HG03442 (cell line): ENCODE data around the gene CAPRIN1.

Experiments
- ATAC-seq: cut with Tn5 transposase; IDR thresholded peaks from one replicate; pipeline ENCODE4 v1.9.1; 2021; ENCODE audit warnings: mild to moderate bottlenecking, moderate library complexity; ENCODE audit not compliant: unreplicated experiment

The CAPRIN1 gene

GRCh38 chr11:34139346-34139745 is 87.8 kb downstream of the CAPRIN1 start:
- no peak for ATAC-seq

- ATAC-seq: no peak
Measured at GRCh38 chr11:34140149-34140548, 88.6 kb downstream of the CAPRIN1 start.

- no peak for ATAC-seq
Measured at GRCh38 chr11:34143048-34143447, 91.5 kb downstream of the CAPRIN1 start.

GRCh38 chr11:34145073-34145472 is 93.5 kb downstream of the CAPRIN1 start:
- peak; percentile 67 for ATAC-seq

- ATAC-seq: peak; percentile 48
Measured at GRCh38 chr11:34145847-34146381, 94.4 kb downstream of the CAPRIN1 start.

GRCh38 chr11:34146411-34146810 is 94.9 kb downstream of the CAPRIN1 start:
- no peak for ATAC-seq

- ATAC-seq: no peak
Measured at GRCh38 chr11:34146866-34147265, 95.3 kb downstream of the CAPRIN1 start.

- ATAC-seq: no peak
Measured at GRCh38 chr11:34147581-34147980, 96.0 kb downstream of the CAPRIN1 start.

- ATAC-seq: no peak
Measured at GRCh38 chr11:34148504-34149165, 97.1 kb downstream of the CAPRIN1 start.

GRCh38 chr11:34149274-34149673 is 97.7 kb downstream of the CAPRIN1 start:
- no peak for ATAC-seq

GRCh38 chr11:34149786-34150185 is 98.3 kb downstream of the CAPRIN1 start:
- ATAC-seq: no peak

- ATAC-seq: no peak
Measured at GRCh38 chr11:34150494-34151151, 99.1 kb downstream of the CAPRIN1 start.
